ENCODE measurements around the gene TRAPPC3.

TRAPPC3 gene

DNA sequence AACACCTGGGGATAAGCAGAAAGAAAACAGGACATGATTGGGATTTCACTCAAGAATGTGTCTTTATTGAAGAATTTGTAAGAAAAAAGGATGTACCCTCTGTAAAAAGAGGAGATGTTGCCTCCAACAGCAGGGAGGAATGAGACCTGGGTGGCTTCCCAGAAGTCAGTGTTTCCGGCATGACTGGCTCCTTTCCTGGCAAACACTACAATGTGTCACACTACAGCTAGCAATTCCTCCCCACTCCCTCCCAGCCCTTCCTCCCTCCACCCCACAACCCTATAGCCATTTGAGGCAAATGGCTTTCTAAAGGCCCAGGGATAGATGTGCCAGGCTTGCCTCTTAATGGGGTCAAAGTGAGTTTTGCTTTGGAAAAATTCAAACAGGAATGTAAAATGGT lies 12.8 kb downstream of the TRAPPC3 start:
- Histone ChIP-seq H3K27ac (ENCODE audit: low read length, poor library complexity, severe bottlenecking) (no peak overlapping the region), H4K91ac (ENCODE audit: low read length) (no peak overlapping the region), H3K18ac (ENCODE audit: low read depth in 1 of 2, low read length in 2 of 2) (no peak overlapping the region), H3K4me3 (ENCODE audit: insufficient read depth in 1 of 2, low read depth in 1 of 2, low read length in 2 of 2) (peak overlapping the region in 1 of 2 experiments; percentile 17), H3K36me3 (ENCODE audit: control insufficient read depth in 1 of 2, insufficient read depth in 2 of 2, low read depth in 1 of 2, low read length in 2 of 2) (peaks cover 20 to 34% of the 10 kb centered on the region in 2 experiments), H3K4me1 (ENCODE audit: control insufficient read depth, insufficient read depth, low read depth, low read length) (peaks cover 13% of the 10 kb centered on the region), H2AK5ac (ENCODE audit: low read length, severe bottlenecking) (no peak overlapping the region), H3K14ac (ENCODE audit: low read length in 2 of 2) (no peak overlapping the region), H3K27me3 (ENCODE audit: control insufficient read depth in 1 of 2, insufficient read depth in 1 of 2, low read length in 2 of 2) (no peaks in the 10 kb centered on the region), H2BK120ac (ENCODE audit: low read depth, low read length) (no peak overlapping the region), H3K4ac (ENCODE audit: low read depth in 1 of 2, low read length in 2 of 2) (no peak overlapping the region), H3K4me2 (ENCODE audit: low read length, poor library complexity, severe bottlenecking) (no peak overlapping the region), H3K9me3 (ENCODE audit: control insufficient read depth, low read length) (no peaks in the 10 kb centered on the region), H2AFZ (ENCODE audit: low read depth, low read length) (no peak overlapping the region), H2BK12ac (ENCODE audit: low read length in 2 of 2) (no peak overlapping the region), H3K79me1 (replicated peaks; ENCODE audit: low read length, poor library complexity, severe bottlenecking) (peaks cover 23% of the 10 kb centered on the region), H4K8ac (ENCODE audit: low read length) (no peak overlapping the region), H3K9ac (ENCODE audit: low read length) (peak overlapping the region; percentile 75), H2BK5ac (ENCODE audit: low read depth, low read length, poor library complexity, severe bottlenecking) (no peak overlapping the region), H2BK15ac (ENCODE audit: low read depth, poor library complexity, severe bottlenecking) (no peak overlapping the region), H3K23ac (ENCODE audit: low read length in 2 of 2) (no peak overlapping the region)
- DNase-seq: peak; percentile 30
- 85% methylated on average over 1 of the region's 1 CpG for WGBS

DNA sequence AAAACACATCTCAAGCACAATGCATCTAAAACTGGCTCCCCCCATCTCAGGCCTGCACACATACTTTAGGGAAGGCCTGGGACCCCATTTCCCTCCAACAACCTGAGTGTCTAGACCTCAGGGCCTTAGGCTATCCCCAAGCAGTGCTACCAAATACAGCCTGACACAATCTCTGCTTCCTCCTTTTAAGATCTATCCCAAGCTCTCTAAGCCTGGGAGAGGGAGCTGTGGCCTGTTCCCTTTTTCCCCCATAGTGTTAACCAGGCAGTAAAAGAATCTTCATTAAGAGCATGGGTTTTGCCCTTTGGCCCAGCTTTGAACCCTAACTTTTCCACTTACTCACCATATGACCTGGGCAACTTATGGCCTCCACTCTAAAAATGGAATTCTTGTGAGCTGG lies 13.5 kb downstream of the TRAPPC3 start:
- Histone ChIP-seq H2BK12ac (ENCODE audit: low read length in 2 of 2) (no peak overlapping the region), H3K9me3 (ENCODE audit: control insufficient read depth, low read length) (no peaks in the 10 kb centered on the region), H3K14ac (ENCODE audit: low read length in 2 of 2) (no peak overlapping the region), H2BK120ac (ENCODE audit: low read depth, low read length) (no peak overlapping the region), H3K4ac (ENCODE audit: low read depth in 1 of 2, low read length in 2 of 2) (no peak overlapping the region), H3K27ac (ENCODE audit: low read length, poor library complexity, severe bottlenecking) (no peak overlapping the region), H2BK5ac (ENCODE audit: low read depth, low read length, poor library complexity, severe bottlenecking) (no peak overlapping the region), H2BK15ac (ENCODE audit: low read depth, poor library complexity, severe bottlenecking) (no peak overlapping the region), H3K4me2 (ENCODE audit: low read length, poor library complexity, severe bottlenecking) (no peak overlapping the region), H3K18ac (ENCODE audit: low read depth in 1 of 2, low read length in 2 of 2) (no peak overlapping the region), H3K23ac (ENCODE audit: low read length in 2 of 2) (no peak overlapping the region), H3K27me3 (ENCODE audit: control insufficient read depth in 1 of 2, insufficient read depth in 1 of 2, low read length in 2 of 2) (no peaks in the 10 kb centered on the region), H4K8ac (ENCODE audit: low read length) (no peak overlapping the region), H3K79me1 (replicated peaks; ENCODE audit: low read length, poor library complexity, severe bottlenecking) (peaks cover 23% of the 10 kb centered on the region), H2AK5ac (ENCODE audit: low read length, severe bottlenecking) (no peak overlapping the region), H3K36me3 (ENCODE audit: control insufficient read depth in 1 of 2, insufficient read depth in 2 of 2, low read depth in 1 of 2, low read length in 2 of 2) (peaks cover 20 to 34% of the 10 kb centered on the region in 2 experiments), H4K91ac (ENCODE audit: low read length) (no peak overlapping the region), H3K4me3 (ENCODE audit: insufficient read depth in 1 of 2, low read depth in 1 of 2, low read length in 2 of 2) (peak overlapping the region in 1 of 2 experiments; percentile 17), H3K9ac (ENCODE audit: low read length) (peak overlapping the region; percentile 75), H3K4me1 (ENCODE audit: control insufficient read depth, insufficient read depth, low read depth, low read length) (peaks cover 13% of the 10 kb centered on the region), H2AFZ (ENCODE audit: low read depth, low read length) (no peak overlapping the region)
- DNase-seq: no peak

DNA sequence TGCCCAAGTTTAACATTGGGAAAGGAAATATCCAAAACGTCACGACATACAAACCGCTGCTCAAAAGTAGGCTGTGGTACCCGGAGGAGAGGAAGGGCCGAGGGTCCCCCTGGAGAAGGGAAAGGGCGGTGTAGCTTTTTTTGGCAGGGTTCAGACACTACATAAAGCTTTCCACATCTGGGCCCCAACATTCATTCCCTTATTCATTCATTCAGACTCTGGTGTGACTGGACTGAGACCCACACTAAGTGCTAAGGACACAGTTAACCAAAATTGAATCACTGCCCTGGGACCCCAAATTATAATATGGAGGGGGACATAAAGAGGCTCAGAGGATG lies 14.0 kb downstream of the TRAPPC3 start:
- H2BK12ac ChIP-seq (ENCODE audit: low read length in 2 of 2): no peak overlapping the region
- no peak overlapping the region for H4K91ac ChIP-seq (ENCODE audit: low read length)
- H2BK120ac ChIP-seq (ENCODE audit: low read depth, low read length): no peak overlapping the region
- H2AFZ ChIP-seq (ENCODE audit: low read depth, low read length): no peak overlapping the region
- H3K4me3 ChIP-seq (ENCODE audit: insufficient read depth in 1 of 2, low read depth in 1 of 2, low read length in 2 of 2): peak overlapping the region in 1 of 2 experiments; percentile 17
- H3K4ac ChIP-seq (ENCODE audit: low read depth in 1 of 2, low read length in 2 of 2): no peak overlapping the region
- DNase-seq: no peak
- no peak overlapping the region for H3K23ac ChIP-seq (ENCODE audit: low read length in 2 of 2)
- 97% methylated on average over 4 of the region's 6 CpGs for WGBS
- H4K8ac ChIP-seq (ENCODE audit: low read length): no peak overlapping the region
- no peak overlapping the region for H3K18ac ChIP-seq (ENCODE audit: low read depth in 1 of 2, low read length in 2 of 2)
- no peak overlapping the region for H2AK5ac ChIP-seq (ENCODE audit: low read length, severe bottlenecking)
- no peaks in the 10 kb centered on the region for H3K9me3 ChIP-seq (ENCODE audit: control insufficient read depth, low read length)
- peaks cover 15% of the 10 kb centered on the region for H3K4me1 ChIP-seq (ENCODE audit: control insufficient read depth, insufficient read depth, low read depth, low read length)
- H3K79me1 ChIP-seq (replicated peaks; ENCODE audit: low read length, poor library complexity, severe bottlenecking): peaks cover 23% of the 10 kb centered on the region
- H2BK15ac ChIP-seq (ENCODE audit: low read depth, poor library complexity, severe bottlenecking): no peak overlapping the region
- no peak overlapping the region for H2BK5ac ChIP-seq (ENCODE audit: low read depth, low read length, poor library complexity, severe bottlenecking)
- H3K4me2 ChIP-seq (ENCODE audit: low read length, poor library complexity, severe bottlenecking): no peak overlapping the region
- H3K27ac ChIP-seq (ENCODE audit: low read length, poor library complexity, severe bottlenecking): no peak overlapping the region
- peak overlapping the region; percentile 75 for H3K9ac ChIP-seq (ENCODE audit: low read length)
- no peaks in the 10 kb centered on the region for H3K27me3 ChIP-seq (ENCODE audit: control insufficient read depth in 1 of 2, insufficient read depth in 1 of 2, low read length in 2 of 2)
- peaks cover 20 to 34% of the 10 kb centered on the region in 2 experiments for H3K36me3 ChIP-seq (ENCODE audit: control insufficient read depth in 1 of 2, insufficient read depth in 2 of 2, low read depth in 1 of 2, low read length in 2 of 2)
- no peak overlapping the region for H3K14ac ChIP-seq (ENCODE audit: low read length in 2 of 2)

DNA sequence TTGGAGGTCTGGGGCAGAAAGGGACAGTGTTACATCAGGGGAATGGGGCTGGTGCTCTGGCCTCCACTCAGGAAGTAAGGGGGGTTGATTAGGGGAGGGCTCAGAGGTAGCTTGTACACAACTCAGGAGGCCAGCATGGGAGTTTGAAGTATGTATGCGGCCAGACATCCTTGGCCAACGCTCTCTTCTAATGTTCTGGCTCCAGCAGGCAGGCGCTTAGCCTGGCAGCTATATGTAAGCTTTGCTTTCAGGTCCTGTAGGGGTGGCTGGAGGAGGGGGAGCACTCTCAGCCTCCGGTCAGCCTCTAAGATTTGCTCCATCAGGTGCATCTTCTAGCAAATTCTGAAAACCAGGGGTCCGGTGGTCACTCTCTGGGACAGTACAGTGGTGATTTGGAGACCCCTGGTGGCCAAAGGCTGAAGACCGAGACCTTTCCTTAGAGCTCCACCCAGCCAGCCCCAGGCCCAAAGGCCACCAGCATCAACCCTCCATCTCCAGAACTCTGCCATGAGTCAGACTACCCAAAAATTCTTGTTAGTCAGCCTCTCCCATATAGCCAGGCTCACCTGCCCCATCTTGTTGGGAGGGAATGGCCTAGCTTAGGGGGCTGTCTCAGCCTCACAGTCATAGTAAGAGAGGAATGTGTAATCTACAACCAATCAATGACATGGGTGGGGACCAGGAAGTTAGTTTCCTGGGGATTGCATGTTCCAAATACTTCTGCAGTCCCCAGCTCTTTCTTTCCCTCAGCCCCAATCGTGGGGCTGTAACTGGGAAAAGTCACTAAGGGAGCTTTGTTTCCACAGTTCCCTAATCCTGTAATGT lies 14.6 kb downstream of the TRAPPC3 start:
- Histone ChIP-seq H3K14ac (ENCODE audit: low read length in 2 of 2) (no peak overlapping the region), H2BK12ac (ENCODE audit: low read length in 2 of 2) (no peak overlapping the region), H3K4me2 (ENCODE audit: low read length, poor library complexity, severe bottlenecking) (no peak overlapping the region), H3K9me3 (ENCODE audit: control insufficient read depth, low read length) (no peaks in the 10 kb centered on the region), H3K36me3 (ENCODE audit: control insufficient read depth in 1 of 2, insufficient read depth in 2 of 2, low read depth in 1 of 2, low read length in 2 of 2) (peaks cover 20 to 32% of the 10 kb centered on the region in 2 experiments), H3K18ac (ENCODE audit: low read depth in 1 of 2, low read length in 2 of 2) (no peak overlapping the region), H3K4me3 (ENCODE audit: insufficient read depth in 1 of 2, low read depth in 1 of 2, low read length in 2 of 2) (no peak overlapping the region), H2AFZ (ENCODE audit: low read depth, low read length) (no peak overlapping the region), H3K27ac (ENCODE audit: low read length, poor library complexity, severe bottlenecking) (no peak overlapping the region), H2BK15ac (ENCODE audit: low read depth, poor library complexity, severe bottlenecking) (no peak overlapping the region), H3K9ac (ENCODE audit: low read length) (peak overlapping the region; percentile 75), H4K91ac (ENCODE audit: low read length) (no peak overlapping the region), H3K23ac (ENCODE audit: low read length in 2 of 2) (no peak overlapping the region), H3K27me3 (ENCODE audit: control insufficient read depth in 1 of 2, insufficient read depth in 1 of 2, low read length in 2 of 2) (no peaks in the 10 kb centered on the region), H2BK5ac (ENCODE audit: low read depth, low read length, poor library complexity, severe bottlenecking) (no peak overlapping the region), H2BK120ac (ENCODE audit: low read depth, low read length) (no peak overlapping the region), H3K79me1 (replicated peaks; ENCODE audit: low read length, poor library complexity, severe bottlenecking) (peaks cover 19% of the 10 kb centered on the region), H2AK5ac (ENCODE audit: low read length, severe bottlenecking) (peak overlapping the region; percentile 45), H3K4me1 (ENCODE audit: control insufficient read depth, insufficient read depth, low read depth, low read length) (peaks cover 15% of the 10 kb centered on the region), H4K8ac (ENCODE audit: low read length) (no peak overlapping the region), H3K4ac (ENCODE audit: low read depth in 1 of 2, low read length in 2 of 2) (peak overlapping the region in 1 of 2 experiments; percentile 20)
- 64% methylated on average over 7 of the region's 7 CpGs for WGBS
- peak; percentile 61 for DNase-seq

Data from mesenchymal stem cell (in vitro differentiated cells and primary cell).